GM12875 (cell line): ENCODE measurements around the gene CTXN1.

Experiments
- H3K4me3 ChIP-seq: one replicate; pipeline ENCODE4 v1.5.1; 2011; ENCODE audit warnings: low read depth, low read length, control low read depth
- TF ChIP-seq, protein P1 (sequence below): IDR thresholded peaks from 2 replicates; pipeline ENCODE4 v1.5.1; 2011; ENCODE audit warnings: low read depth, mild to moderate bottlenecking, control low read depth, inconsistent platforms, low read length, moderate library complexity, borderline replicate concordance; ENCODE audit not compliant: insufficient read depth

CTXN1 gene

DNA sequence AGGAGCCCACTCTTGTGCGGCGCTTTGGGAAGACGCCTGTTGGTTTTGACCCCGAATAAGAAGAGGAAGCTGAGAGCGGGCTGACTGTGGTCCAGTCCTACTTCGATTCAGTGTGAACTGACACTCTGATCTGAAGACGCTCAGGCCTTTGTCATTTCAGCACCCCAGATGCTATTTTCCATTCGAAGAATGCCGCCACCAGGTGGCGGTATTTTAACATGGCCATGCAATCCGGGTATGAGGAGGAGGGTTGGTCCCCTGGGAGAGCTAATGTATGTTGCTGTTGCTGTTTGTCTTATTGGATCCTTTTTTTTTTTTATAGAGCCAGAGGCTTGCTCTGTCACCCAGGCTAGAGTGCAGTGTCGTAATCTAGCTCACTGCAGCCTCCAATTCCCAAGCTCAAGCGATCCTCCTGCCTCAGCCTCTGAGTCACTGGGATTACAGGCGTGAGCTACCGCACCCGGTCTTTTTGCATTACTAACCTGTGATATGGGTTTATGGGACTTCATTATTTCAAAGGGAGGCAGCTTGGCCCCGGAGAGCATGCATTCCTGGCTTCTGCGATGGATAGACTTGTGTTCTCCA is 18.3 kb upstream of the CTXN1 start:
- H3K4me3 ChIP-seq: peak overlapping the region; percentile 72
- TF ChIP-seq, protein P1, sequence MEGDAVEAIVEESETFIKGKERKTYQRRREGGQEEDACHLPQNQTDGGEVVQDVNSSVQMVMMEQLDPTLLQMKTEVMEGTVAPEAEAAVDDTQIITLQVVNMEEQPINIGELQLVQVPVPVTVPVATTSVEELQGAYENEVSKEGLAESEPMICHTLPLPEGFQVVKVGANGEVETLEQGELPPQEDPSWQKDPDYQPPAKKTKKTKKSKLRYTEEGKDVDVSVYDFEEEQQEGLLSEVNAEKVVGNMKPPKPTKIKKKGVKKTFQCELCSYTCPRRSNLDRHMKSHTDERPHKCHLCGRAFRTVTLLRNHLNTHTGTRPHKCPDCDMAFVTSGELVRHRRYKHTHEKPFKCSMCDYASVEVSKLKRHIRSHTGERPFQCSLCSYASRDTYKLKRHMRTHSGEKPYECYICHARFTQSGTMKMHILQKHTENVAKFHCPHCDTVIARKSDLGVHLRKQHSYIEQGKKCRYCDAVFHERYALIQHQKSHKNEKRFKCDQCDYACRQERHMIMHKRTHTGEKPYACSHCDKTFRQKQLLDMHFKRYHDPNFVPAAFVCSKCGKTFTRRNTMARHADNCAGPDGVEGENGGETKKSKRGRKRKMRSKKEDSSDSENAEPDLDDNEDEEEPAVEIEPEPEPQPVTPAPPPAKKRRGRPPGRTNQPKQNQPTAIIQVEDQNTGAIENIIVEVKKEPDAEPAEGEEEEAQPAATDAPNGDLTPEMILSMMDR: peak; percentile 71

DNA sequence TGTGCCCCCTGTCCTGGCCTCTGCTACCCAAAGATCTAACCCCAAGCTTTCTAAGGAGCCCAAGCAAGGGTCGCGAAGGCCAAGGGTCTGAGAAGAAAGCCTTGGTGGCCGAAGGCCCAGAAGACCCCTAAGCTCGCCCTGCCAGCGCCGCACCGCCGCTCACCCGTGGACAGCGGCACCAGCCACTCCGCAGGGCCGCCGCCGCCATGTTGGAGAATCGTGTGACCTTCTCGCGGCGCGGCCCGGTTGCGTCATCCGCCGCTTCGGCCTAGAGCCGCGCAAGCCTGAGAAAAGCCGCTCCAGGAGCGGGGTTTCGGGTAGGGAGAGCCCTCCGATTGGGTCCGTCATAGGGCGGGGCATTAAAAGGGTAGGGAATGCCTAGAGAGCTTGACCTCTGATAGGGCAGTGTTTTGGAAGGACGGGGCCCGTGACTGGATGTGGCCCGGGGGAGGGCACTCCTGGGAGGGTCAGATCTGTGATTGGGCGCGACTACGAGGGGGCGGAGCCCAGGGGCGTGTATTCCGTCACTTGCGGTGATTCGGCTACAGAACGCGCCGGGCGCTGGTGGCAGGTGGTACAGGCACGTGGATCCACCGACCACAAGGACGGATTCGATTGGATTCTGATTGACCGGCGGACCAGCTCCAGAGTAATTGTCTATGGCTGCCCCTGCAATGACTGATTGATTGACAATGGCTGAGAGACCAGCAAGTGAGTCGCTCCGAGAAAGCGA is 17.7 kb upstream of the CTXN1 start, which contains the start of gene TIMM44:
TIMM44 (minus strand) TSS at position 223 of the 733 bp plus-strand sequence; CDS start at position 208, 15 bp downstream.
- TF ChIP-seq, protein P1: no peak

DNA sequence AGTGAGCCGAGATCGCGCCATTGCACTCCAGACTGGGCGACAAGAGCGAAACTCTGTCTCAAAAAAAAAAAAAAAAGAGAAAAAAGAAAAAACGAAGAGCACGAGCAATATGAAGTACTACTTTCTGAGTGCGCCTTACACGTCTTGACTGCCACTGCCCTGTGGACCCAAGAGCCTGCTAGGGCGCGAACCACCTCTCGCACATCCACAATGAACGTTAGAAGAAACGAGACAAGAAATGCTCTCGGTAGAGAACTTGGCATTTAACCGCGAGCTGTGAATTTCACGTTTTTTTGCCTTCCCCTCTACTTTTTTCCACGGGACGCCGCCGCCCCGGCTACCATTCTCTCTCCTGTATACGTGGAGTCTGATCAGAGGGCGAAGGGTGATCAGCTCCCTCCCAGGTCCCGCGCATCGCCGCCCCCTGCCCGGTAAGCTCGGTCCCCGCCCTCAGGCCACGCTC is 17.1 kb upstream of the CTXN1 start:
- TF ChIP-seq, protein P1: no peak

More for the DNA sequence above, 17.7 kb upstream of the CTXN1 start, which contains the start of gene TIMM44:
- H3K4me3 ChIP-seq: peak within 1 kb of the TSS; percentile 98

DNA sequence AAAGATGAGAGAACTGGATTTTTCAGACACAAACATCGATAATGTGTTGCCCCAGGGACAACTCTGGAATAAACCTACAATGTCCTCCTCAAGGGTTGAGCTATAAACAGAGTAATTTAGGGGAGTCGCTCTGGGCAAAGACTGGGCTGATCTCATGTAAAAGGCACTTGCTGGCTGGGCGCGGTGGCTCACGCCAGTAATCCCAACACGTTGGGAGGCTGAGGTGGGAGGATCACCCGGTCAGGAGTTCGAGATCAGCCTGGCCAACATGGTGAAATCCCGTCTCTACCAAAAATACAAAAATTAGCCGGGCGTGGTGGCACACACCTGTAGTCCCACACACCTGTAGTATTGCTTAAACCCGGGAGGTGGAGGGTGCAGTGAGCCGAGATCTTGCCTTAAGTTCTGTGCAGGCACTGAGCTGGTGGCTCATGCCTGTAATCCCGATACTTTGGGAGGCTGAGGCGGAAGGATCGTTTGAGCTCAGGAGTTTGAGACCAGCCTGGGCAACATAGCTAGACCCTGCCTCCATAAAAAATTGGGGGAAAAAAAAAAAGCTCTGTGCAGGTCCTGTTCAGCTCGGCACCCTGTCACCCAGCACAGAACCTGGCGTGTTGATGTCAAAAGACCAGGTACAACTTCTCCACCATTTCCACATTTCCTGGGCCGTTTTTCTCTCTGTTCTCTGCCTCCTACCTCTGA is 16.1 kb upstream of the CTXN1 start:
- H3K4me3 ChIP-seq: no peak overlapping the region
- TF ChIP-seq, protein P1: no peak

More for the DNA sequence above, 17.1 kb upstream of the CTXN1 start:
- peak overlapping the region; percentile 98 for H3K4me3 ChIP-seq

DNA sequence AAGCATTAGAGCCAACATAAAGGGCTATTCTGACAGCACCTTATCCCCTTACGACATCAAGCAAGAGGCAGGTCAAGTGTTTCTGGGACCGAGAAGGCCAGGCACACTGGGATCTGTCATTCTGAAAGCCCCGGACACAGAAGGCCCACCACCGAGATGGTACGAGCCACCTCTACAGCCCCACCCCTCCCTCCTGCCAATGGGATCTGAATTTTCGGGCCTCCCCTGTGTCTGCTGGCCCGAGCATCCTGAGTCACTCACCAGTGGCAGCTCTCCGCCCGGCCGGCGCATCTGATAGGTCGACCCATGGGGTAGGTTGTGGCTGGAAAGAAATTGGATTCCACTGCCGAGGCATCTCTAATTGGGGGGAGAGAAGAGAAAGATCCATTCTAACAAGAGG is 14.9 kb upstream of the CTXN1 start:
- H3K4me3 ChIP-seq: no peak overlapping the region

DNA sequence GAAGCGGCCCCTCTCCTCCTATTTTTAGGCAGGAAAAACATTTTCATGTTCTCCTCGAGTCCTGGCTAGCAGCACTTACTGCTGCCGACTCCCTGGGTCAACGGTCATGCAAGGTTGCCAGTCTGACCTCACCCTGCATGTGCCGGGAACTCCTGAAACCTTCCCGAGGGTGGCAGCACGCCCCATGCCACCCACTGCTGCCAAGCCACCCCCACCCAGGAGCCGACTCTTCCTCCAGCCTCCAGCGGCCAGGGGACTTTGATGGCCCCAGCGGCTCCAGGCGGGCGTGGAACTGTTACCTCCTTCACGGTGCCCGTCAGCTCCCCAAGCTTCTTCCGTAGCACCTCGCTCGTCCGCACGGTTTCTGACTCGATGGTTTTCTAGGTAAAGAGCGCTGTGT is 8.8 kb upstream of the CTXN1 start:
- no peak overlapping the region for H3K4me3 ChIP-seq
- TF ChIP-seq, protein P1: no peak

More for the DNA sequence above, 14.9 kb upstream of the CTXN1 start:
- TF ChIP-seq, protein P1: no peak
